Keratinocyte (primary cell): Measurements from ENCODE around the gene PBX4.

Experiments used
- CTCF ChIP-seq, 3 experiments: IDR thresholded peaks in 1 of 3; conservative IDR thresholded peaks in 1 of 3; optimal IDR thresholded peaks in 1 of 3; 2 replicates in 2 of 3; 3 replicates in 1 of 3; pipeline versions ENCODE3 to v1.5.1; 2011; ENCODE audit warnings: low read length in 3 of 3, mild to moderate bottlenecking in 3 of 3, moderate library complexity in 2 of 3, control low read depth in 1 of 3, inconsistent platforms in 1 of 3; ENCODE audit not compliant: insufficient read depth in 2 of 3; ENCODE audit errors: extremely low read depth in 1 of 3
- EZH2 ChIP-seq: IDR thresholded peaks from one replicate; pipeline ENCODE4 v1.6.1; 2012; ENCODE audit warnings: inconsistent platforms, mild to moderate bottlenecking, low read length, moderate library complexity

DNA sequence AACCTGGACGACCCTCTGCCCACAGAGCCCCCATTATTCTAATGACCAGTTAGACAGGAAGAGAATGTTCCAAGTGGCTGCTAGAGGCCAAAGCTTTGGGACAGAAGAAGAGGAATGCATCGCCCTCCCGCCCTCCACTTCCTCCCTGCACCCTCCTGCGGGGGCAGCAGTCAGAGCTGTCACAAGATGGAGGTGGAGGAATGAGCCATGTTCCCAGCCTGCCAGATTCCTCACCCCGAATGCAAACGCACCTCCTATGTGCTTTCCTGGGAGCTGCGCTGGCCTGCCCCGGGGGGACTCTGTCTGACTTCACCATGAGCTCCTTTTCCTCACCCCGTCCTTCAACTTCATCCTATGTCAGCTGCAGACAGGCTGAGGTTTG lies 88.1 kb downstream of the PBX4 start:
- TF ChIP-seq CTCF (optimal IDR thresholded peaks at IDR 0.05 in 1 of 3, IDR thresholded peaks at IDR 0.05 in 1 of 3, conservative IDR thresholded peaks at IDR 0.05 in 1 of 3; ENCODE audit: extremely low read depth in 1 of 3, insufficient read depth in 2 of 3, low read length in 3 of 3) (peak in 1 of 3 experiments; percentile 4), EZH2 (no peak)
